ENCODE data around the gene ITM2C.

ITM2C gene, protein sequence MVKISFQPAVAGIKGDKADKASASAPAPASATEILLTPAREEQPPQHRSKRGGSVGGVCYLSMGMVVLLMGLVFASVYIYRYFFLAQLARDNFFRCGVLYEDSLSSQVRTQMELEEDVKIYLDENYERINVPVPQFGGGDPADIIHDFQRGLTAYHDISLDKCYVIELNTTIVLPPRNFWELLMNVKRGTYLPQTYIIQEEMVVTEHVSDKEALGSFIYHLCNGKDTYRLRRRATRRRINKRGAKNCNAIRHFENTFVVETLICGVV

DNA sequence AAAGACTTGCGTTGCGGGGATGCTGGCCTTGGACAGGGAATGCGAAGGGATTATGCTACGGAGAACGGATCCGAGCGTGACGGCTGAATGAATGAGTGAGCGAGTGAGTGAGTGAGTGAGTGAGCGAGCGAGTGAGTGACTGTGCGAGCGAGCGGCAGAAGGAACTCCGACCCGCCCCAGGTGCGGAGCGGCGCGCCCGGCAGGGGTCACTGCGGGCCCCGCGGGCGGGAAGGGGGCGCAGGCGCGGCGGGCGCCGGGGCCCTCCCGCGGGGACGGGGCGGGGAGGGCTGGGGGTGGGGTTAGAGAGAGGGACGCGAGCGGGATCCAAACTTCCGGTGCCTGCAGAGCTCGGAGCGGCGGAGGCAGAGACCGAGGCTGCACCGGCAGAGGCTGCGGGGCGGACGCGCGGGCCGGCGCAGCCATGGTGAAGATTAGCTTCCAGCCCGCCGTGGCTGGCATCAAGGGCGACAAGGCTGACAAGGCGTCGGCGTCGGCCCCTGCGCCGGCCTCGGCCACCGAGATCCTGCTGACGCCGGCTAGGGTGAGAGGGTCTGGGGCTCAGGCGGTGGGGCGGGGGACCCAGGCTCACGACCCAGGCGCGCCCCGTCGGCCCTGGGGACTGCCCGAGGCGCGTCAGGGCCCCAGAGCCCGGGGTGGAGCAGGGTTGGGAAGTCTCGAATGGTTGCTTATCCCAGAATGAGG, at the start of gene ITM2C:
ITM2C (plus strand) TSS at position 338 of the 702 bp plus-strand sequence; CDS start at position 422, 84 bp downstream.
- H3K27ac ChIP-seq (ENCODE audit: extremely low read depth, low read depth, low read length), result peak within 1 kb of the TSS; percentile 65; the same call in 1 of the 2 replicates
- no peaks in the 10 kb centered on the region for H3K9me3 ChIP-seq (ENCODE audit: control insufficient read depth, insufficient read depth, low read depth, low read length)
- peak within 1 kb of the TSS; percentile 89 for H3K4me3 ChIP-seq (ENCODE audit: low read depth, low read length)
- ChIA-PET POLR2A (interaction anchor here (0.7 to 1.4 kb wide), 5 partner anchors 8 to 599 kb away, joined by 3 to 7 read pairs (median 4); partner anchors contain the start of gene NCL), CTCF (interaction anchor here (0.6 to 1.3 kb wide), 6 partner anchors 12 to 188 kb away, joined by 3 to 6 read pairs (median 4); no protein-coding TSS in a partner anchor)
- peaks cover 25% of the 10 kb centered on the region for H3K4me1 ChIP-seq (ENCODE audit: control insufficient read depth, insufficient read depth, low read length)
- peaks cover 0 to 5% of the 10 kb centered on the region in 2 experiments; a peak in 1 of 3 replicates for H3K36me3 ChIP-seq (ENCODE audit: control insufficient read depth in 2 of 2, insufficient read depth in 1 of 2, low read length in 2 of 2)
- TF ChIP-seq ZNF174 (tag by site-specific recombination; IDR thresholded peaks at IDR 0.05) (no peak), ZNF501 (tag by site-specific recombination; IDR thresholded peaks at IDR 0.05) (no peak), ZNF302 (tag by site-specific recombination; IDR thresholded peaks at IDR 0.05; ENCODE audit: low read depth) (no peak), ZNF274 (IDR thresholded peaks at IDR 0.05; ENCODE audit: low read length) (no peak), ZNF274 (tag by site-specific recombination; IDR thresholded peaks at IDR 0.05; ENCODE audit: borderline replicate concordance) (no peak), ZNF211 (tag by site-specific recombination; IDR thresholded peaks at IDR 0.05; ENCODE audit: low read depth) (no peak), ZBTB20 (tag by site-specific recombination; IDR thresholded peaks at IDR 0.05) (no peak; the same call in 1 of the 2 replicates), BCL11A (tag by site-specific recombination; IDR thresholded peaks at IDR 0.05; ENCODE audit: low read depth) (0 out of 2 replicates have a peak, but pooled peaks have one; percentile 48), HOXD13 (CRISPR knock-in tag; IDR thresholded peaks at IDR 0.05; ENCODE audit: borderline replicate concordance) (no peak), ZNF23 (tag by site-specific recombination; IDR thresholded peaks at IDR 0.05; ENCODE audit: borderline replicate concordance) (no peak), ZNF621 (tag by site-specific recombination; IDR thresholded peaks at IDR 0.05) (no peak), HOXC10 (CRISPR knock-in tag; IDR thresholded peaks at IDR 0.05) (no peak), ZNF146 (tag by site-specific recombination; IDR thresholded peaks at IDR 0.05) (no peak), ZNF792 (tag by site-specific recombination; IDR thresholded peaks at IDR 0.05) (no peak), KLF9 (tag by site-specific recombination; IDR thresholded peaks at IDR 0.05; ENCODE audit: low read depth) (no peak), ZIC2 (tag by site-specific recombination; IDR thresholded peaks at IDR 0.05) (peak; percentile 81), ZNF239 (tag by site-specific recombination; IDR thresholded peaks at IDR 0.05) (no peak), ZNF747 (tag by site-specific recombination; IDR thresholded peaks at IDR 0.05) (no peak), ZNF776 (tag by site-specific recombination; IDR thresholded peaks at IDR 0.05; ENCODE audit: borderline replicate concordance) (no peak), KLF1 (tag by site-specific recombination; IDR thresholded peaks at IDR 0.05) (peak; percentile 54; the same call in 1 of the 2 replicates)
- TF ChIP-seq, protein P1, sequence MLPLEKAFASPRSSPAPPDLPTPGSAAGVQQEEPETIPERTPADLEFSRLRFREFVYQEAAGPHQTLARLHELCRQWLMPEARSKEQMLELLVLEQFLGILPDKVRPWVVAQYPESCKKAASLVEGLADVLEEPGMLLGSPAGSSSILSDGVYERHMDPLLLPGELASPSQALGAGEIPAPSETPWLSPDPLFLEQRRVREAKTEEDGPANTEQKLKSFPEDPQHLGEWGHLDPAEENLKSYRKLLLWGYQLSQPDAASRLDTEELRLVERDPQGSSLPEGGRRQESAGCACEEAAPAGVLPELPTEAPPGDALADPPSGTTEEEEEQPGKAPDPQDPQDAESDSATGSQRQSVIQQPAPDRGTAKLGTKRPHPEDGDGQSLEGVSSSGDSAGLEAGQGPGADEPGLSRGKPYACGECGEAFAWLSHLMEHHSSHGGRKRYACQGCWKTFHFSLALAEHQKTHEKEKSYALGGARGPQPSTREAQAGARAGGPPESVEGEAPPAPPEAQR (tag by site-specific recombination; IDR thresholded peaks at IDR 0.05), result no peak
- TF ChIP-seq, protein P2, sequence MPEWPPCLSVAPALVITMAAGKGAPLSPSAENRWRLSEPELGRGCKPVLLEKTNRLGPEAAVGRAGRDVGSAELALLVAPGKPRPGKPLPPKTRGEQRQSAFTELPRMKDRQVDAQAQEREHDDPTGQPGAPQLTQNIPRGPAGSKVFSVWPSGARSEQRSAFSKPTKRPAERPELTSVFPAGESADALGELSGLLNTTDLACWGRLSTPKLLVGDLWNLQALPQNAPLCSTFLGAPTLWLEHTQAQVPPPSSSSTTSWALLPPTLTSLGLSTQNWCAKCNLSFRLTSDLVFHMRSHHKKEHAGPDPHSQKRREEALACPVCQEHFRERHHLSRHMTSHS (tag by site-specific recombination; IDR thresholded peaks at IDR 0.05), result no peak
- TF ChIP-seq, protein P3, sequence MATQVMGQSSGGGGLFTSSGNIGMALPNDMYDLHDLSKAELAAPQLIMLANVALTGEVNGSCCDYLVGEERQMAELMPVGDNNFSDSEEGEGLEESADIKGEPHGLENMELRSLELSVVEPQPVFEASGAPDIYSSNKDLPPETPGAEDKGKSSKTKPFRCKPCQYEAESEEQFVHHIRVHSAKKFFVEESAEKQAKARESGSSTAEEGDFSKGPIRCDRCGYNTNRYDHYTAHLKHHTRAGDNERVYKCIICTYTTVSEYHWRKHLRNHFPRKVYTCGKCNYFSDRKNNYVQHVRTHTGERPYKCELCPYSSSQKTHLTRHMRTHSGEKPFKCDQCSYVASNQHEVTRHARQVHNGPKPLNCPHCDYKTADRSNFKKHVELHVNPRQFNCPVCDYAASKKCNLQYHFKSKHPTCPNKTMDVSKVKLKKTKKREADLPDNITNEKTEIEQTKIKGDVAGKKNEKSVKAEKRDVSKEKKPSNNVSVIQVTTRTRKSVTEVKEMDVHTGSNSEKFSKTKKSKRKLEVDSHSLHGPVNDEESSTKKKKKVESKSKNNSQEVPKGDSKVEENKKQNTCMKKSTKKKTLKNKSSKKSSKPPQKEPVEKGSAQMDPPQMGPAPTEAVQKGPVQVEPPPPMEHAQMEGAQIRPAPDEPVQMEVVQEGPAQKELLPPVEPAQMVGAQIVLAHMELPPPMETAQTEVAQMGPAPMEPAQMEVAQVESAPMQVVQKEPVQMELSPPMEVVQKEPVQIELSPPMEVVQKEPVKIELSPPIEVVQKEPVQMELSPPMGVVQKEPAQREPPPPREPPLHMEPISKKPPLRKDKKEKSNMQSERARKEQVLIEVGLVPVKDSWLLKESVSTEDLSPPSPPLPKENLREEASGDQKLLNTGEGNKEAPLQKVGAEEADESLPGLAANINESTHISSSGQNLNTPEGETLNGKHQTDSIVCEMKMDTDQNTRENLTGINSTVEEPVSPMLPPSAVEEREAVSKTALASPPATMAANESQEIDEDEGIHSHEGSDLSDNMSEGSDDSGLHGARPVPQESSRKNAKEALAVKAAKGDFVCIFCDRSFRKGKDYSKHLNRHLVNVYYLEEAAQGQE (tag by site-specific recombination; IDR thresholded peaks at IDR 0.05), result no peak
- TF ChIP-seq, protein P4, sequence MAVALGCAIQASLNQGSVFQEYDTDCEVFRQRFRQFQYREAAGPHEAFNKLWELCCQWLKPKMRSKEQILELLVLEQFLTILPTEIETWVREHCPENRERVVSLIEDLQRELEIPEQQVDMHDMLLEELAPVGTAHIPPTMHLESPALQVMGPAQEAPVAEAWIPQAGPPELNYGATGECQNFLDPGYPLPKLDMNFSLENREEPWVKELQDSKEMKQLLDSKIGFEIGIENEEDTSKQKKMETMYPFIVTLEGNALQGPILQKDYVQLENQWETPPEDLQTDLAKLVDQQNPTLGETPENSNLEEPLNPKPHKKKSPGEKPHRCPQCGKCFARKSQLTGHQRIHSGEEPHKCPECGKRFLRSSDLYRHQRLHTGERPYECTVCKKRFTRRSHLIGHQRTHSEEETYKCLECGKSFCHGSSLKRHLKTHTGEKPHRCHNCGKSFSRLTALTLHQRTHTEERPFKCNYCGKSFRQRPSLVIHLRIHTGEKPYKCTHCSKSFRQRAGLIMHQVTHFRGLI (tag by site-specific recombination; IDR thresholded peaks at IDR 0.05), result no peak
- TF ChIP-seq, protein P5, sequence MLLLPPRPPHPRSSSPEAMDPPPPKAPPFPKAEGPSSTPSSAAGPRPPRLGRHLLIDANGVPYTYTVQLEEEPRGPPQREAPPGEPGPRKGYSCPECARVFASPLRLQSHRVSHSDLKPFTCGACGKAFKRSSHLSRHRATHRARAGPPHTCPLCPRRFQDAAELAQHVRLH (tag by site-specific recombination; IDR thresholded peaks at IDR 0.05), result no peak
- TF ChIP-seq, protein P6, sequence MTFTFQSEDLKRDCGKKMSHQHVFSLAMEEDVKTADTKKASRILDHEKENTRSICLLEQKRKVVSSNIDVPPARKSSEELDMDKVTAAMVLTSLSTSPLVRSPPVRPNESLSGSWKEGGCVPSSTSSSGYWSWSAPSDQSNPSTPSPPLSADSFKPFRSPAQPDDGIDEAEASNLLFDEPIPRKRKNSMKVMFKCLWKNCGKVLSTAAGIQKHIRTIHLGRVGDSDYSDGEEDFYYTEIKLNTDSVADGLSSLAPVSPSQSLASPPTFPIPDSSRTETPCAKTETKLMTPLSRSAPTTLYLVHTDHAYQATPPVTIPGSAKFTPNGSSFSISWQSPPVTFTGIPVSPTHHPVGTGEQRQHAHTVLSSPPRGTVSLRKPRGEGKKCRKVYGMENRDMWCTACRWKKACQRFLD (tag by site-specific recombination; IDR thresholded peaks at IDR 0.05), result no peak
- TF ChIP-seq, protein P7, sequence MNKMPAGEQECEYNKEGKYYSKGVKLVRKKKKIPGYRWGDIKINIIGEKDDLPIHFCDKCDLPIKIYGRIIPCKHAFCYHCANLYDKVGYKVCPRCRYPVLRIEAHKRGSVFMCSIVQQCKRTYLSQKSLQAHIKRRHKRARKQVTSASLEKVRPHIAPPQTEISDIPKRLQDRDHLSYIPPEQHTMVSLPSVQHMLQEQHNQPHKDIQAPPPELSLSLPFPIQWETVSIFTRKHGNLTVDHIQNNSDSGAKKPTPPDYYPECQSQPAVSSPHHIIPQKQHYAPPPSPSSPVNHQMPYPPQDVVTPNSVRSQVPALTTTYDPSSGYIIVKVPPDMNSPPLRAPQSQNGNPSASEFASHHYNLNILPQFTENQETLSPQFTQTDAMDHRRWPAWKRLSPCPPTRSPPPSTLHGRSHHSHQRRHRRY (tag by site-specific recombination; IDR thresholded peaks at IDR 0.05), result no peak

All from HEK293 (cell line).